ENCODE results near the gene TRABD.

- no peak for TF ChIP-seq CTCF (optimal IDR thresholded peaks at IDR 0.05 in 1 of 3, IDR thresholded peaks at IDR 0.05 in 1 of 3, conservative IDR thresholded peaks at IDR 0.05 in 1 of 3; ENCODE audit: extremely low read depth in 1 of 3, insufficient read depth in 2 of 3, low read length in 3 of 3)
- TF ChIP-seq EZH2 (IDR thresholded peaks at IDR 0.05; ENCODE audit: low read length): no peak
Measured at GRCh38 chr22:50227579-50228215, 42.0 kb downstream of the TRABD start.

All from keratinocyte (primary cell).